ENCODE data around the gene SLC16A8. TPM values are rescaled to one million over a fixed set of nuclear protein-coding genes. Genes with fewer than 3 reads are reported as not detected.
"Not testable (repeated sequence)": the region's sequence is repeated elsewhere in the genome, so short reads cannot be mapped to it uniquely, and the experiment has no call there.

Gene SLC16A8
- total RNA-seq, 4 donors from 2014 or later: 0.29 to 0.65 (median 0.33) TPM; not detected in 1

- 94% methylated on average over 6 of the region's 6 CpGs for WGBS
- no peaks in the 10 kb centered on the region for H3K9me3 ChIP-seq
- DNase-seq (ENCODE audit: extremely low spot score): no peak
- TF ChIP-seq POLR2A (IDR thresholded peaks at IDR 0.05; ENCODE audit: low read depth) (no peak), POLR2AphosphoS5 (IDR thresholded peaks at IDR 0.05) (no peak), EP300 (IDR thresholded peaks at IDR 0.05) (no peak), CTCF (IDR thresholded peaks at IDR 0.05) (no peak)
- H3K4me3 ChIP-seq: no peak overlapping the region
- H3K36me3 ChIP-seq: peaks cover 0 to 42% (median 16%) of the 10 kb centered on the region in 4 donors
- no peak overlapping the region for H3K27ac ChIP-seq (replicated peaks in 1 of 4)
- no peaks in the 10 kb centered on the region for H3K4me1 ChIP-seq
- intact Hi-C loops (cut with DNase I): no loop called here
- H3K27me3 ChIP-seq: no peaks in the 10 kb centered on the region
These were observed 38.6 kb upstream of the SLC16A8 start for GRCh38 chr22:38122616-38123015.

GRCh38 chr22:38120359-38121110, 36.6 kb upstream of the SLC16A8 start:
- no peak for TF ChIP-seq EP300 (IDR thresholded peaks at IDR 0.05)
- TF ChIP-seq CTCF (IDR thresholded peaks at IDR 0.05): no peak
- TF ChIP-seq POLR2A (IDR thresholded peaks at IDR 0.05; ENCODE audit: low read depth): no peak
- TF ChIP-seq POLR2AphosphoS5 (IDR thresholded peaks at IDR 0.05): no peak
- intact Hi-C loops (cut with DNase I): no loop called here
- Histone ChIP-seq H3K4me1 (no peaks in the 10 kb centered on the region), H3K27me3 (no peaks in the 10 kb centered on the region), H3K27ac (replicated peaks in 1 of 4) (no peak overlapping the region), H3K4me3 (no peak overlapping the region), H3K9me3 (no peaks in the 10 kb centered on the region), H3K36me3 (peaks cover 0 to 28% (median 10%) of the 10 kb centered on the region in 4 donors)
- 100% methylated on average over 2 of the region's 28 CpGs for whole genome bisulfite sequencing
- DNase-seq (ENCODE audit: extremely low spot score): no peak

GRCh38 chr22:38118747-38119146, 34.8 kb upstream of the SLC16A8 start:
- not testable (repeated sequence) for DNase-seq (ENCODE audit: extremely low spot score); H3K9me3 ChIP-seq; H3K4me3 ChIP-seq; H3K27ac ChIP-seq (replicated peaks in 1 of 4); H3K4me1 ChIP-seq; H3K27me3 ChIP-seq
- intact Hi-C loops (cut with DNase I): loop anchor here (5.0 to 10.0 kb wide), 2 partner anchors 116 to 234 kb away; no protein-coding TSS in a partner anchor
- WGBS: 86% methylated on average over 2 of the region's 2 CpGs
- H3K36me3 ChIP-seq: peaks cover 0 to 20% (median 7%) of the 10 kb centered on the region in 4 donors

GRCh38 chr22:38118182-38118581, 34.2 kb upstream of the SLC16A8 start:
- TF ChIP-seq EP300 (IDR thresholded peaks at IDR 0.05): no peak
- no peak for TF ChIP-seq CTCF (IDR thresholded peaks at IDR 0.05)
- no peak for TF ChIP-seq POLR2AphosphoS5 (IDR thresholded peaks at IDR 0.05)
- TF ChIP-seq POLR2A (IDR thresholded peaks at IDR 0.05; ENCODE audit: low read depth): no peak
- intact Hi-C loops (cut with DNase I): loop anchor here (5.0 to 10.0 kb wide), 2 partner anchors 117 to 234 kb away; no protein-coding TSS in a partner anchor

GRCh38 chr22:38117556-38117955, 33.6 kb upstream of the SLC16A8 start:
- DNase-seq (ENCODE audit: extremely low spot score); H3K9me3 ChIP-seq; H3K4me3 ChIP-seq; H3K27me3 ChIP-seq; H3K4me1 ChIP-seq; H3K27ac ChIP-seq (replicated peaks in 1 of 4): not testable (repeated sequence)
- 97% methylated on average over 10 of the region's 10 CpGs for WGBS
- H3K36me3 ChIP-seq: peaks cover 0 to 24% (median 8%) of the 10 kb centered on the region in 4 donors
- intact Hi-C loops (cut with DNase I): loop anchor here (5.0 to 10.0 kb wide), 2 partner anchors 117 to 235 kb away; no protein-coding TSS in a partner anchor

More at GRCh38 chr22:38118182-38118581, 34.2 kb upstream of the SLC16A8 start:
- H3K27ac ChIP-seq (replicated peaks in 1 of 4): no peak overlapping the region
- no peaks in the 10 kb centered on the region for H3K27me3 ChIP-seq
- H3K36me3 ChIP-seq: peaks cover 0 to 20% (median 7%) of the 10 kb centered on the region in 4 donors
- peaks cover 7 to 10% (median 9%) of the 10 kb centered on the region in 4 donors for H3K4me1 ChIP-seq
- H3K9me3 ChIP-seq: no peaks in the 10 kb centered on the region
- H3K4me3 ChIP-seq: no peak overlapping the region
- WGBS: 92% methylated on average over 3 of the region's 3 CpGs
- no peak for DNase-seq (ENCODE audit: extremely low spot score)

Data from esophagus muscularis mucosa (tissue), 4 donors.